ENCODE measurements around the gene ANKRD62.
"Not testable (repeated sequence)": the region's sequence is repeated elsewhere in the genome, so short reads cannot be mapped to it uniquely, and the experiment has no call there.

ANKRD62 gene

DNA sequence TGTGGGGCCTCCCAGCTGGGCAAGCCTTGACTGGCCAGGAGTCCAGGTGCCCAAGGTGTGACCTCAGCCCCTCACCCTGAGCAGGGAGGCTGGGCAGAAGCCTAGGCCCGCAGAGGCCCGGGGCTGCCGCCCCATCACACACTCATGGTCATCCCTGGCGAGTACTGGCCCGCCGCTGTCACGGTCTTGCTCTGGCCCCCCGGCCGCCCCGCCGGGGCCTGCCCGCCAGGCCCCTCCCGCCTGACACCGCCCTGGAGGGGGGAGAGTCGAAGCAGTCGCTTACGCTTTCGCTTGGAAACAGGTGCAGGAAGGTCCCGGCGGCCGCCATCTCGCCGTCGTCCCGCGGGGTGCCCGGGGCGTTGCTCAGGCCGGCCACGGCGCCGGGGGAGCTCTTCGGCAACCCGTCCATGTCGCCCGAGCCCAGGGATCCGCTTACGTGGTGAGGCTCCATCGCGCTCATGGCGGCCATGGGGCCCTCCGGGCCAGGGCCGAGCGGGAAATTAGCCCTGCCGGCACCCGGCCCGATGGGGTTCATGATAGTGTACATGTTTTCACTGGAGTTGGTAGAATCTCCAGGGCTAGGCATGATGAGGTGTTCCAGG is 26.6 kb upstream of the ANKRD62 start:
- DNase-seq (ENCODE audit: low spot score): no peak

GRCh38 chr18:12067671-12068070 is 26.0 kb upstream of the ANKRD62 start:
- no peak for DNase-seq (ENCODE audit: low spot score)

- not testable (repeated sequence) for DNase-seq (ENCODE audit: low spot score)
These were observed 25.2 kb upstream of the ANKRD62 start for GRCh38 chr18:12068316-12068949.

- no peak for DNase-seq (ENCODE audit: low spot score)
These were observed 24.7 kb upstream of the ANKRD62 start for GRCh38 chr18:12068950-12069320.

DNA sequence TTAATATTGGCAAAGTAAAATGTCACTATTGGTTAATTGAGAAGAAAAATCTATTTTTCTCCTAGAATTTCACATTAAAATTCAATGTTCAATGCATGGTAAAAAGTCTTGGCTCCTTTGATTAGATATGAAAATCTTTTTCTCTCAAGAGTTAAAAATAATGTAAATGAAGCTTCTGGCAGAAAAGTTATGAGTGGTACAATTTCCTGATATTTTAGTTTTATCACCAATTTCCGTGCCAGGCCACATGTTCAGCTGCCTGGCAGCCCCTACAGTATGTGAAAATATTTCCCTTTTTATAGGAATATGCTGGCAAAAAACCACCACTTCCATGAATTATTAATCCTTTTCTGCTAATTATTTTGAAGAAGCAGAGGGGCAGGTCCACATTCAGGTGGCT is 22.6 kb upstream of the ANKRD62 start:
- DNase-seq (ENCODE audit: low spot score): not testable (repeated sequence)

GRCh38 chr18:12072996-12073395 is 20.6 kb upstream of the ANKRD62 start:
- DNase-seq (ENCODE audit: low spot score): no peak

- no peak for DNase-seq (ENCODE audit: low spot score)
These were observed 18.9 kb upstream of the ANKRD62 start for GRCh38 chr18:12074736-12075135.

- peak; percentile 66 for DNase-seq (ENCODE audit: low spot score)
These were observed 17.1 kb upstream of the ANKRD62 start for GRCh38 chr18:12076424-12077140.

DNA sequence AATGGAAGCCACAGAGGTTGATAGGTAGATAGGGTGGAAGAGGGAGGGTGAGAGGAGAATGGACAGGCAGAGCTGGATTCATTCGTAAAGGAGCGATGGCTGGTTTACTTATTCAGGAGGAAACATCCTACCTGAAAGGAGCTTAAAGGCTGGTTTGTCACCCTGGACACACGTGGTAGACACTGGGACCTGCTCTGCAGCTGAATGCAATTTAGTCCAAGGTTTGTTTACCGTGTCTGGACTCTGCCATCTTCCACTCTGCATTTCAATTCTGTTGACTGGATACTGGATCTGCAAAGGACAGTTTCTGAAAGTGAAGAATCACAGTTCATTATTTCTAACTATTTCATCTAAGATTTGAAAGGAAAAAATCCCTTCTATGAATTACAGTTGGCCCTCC is 15.6 kb upstream of the ANKRD62 start:
- DNase-seq (ENCODE audit: low spot score): not testable (repeated sequence)

DNA sequence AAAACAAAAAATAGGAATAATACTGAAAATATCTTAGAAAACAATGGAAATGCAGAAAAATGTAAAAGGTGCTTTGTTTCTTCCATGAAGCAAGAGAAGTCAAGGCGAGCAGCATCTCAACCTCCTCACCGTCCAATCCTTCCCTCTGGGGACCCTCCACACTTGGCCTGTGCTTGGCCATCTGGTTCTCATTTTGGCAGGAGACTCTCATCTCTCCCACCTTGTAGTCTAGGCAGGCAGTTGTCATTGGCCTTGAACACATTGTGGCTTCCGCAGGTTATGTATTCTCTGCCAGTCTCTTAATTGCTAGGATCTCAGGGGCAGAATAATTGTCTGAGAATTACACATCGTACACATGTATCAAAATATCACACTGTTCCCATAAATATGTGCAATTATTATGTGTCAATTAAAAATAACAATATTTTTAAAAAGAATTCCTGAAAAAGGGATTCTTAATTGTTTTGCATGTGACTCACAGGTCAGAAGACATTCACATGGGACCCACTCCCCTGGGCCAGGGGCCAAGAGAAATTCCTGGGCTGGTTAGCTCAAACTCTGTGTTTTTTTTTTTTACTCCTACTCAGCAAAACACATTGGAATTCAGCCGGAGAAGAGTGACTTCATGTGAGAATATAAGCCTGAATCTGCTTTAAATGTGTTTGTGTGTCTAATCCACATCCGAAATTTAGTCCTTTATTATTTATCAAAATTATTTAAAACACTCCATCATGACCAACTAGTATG is 14.0 kb upstream of the ANKRD62 start:
- no peak for DNase-seq (ENCODE audit: low spot score)

GRCh38 chr18:12085136-12085535 is 8.5 kb upstream of the ANKRD62 start:
- DNase-seq (ENCODE audit: low spot score): no peak

GRCh38 chr18:12085786-12086185 is 7.9 kb upstream of the ANKRD62 start:
- no peak for DNase-seq (ENCODE audit: low spot score)

GRCh38 chr18:12086249-12086648 is 7.4 kb upstream of the ANKRD62 start:
- no peak for DNase-seq (ENCODE audit: low spot score)

DNA sequence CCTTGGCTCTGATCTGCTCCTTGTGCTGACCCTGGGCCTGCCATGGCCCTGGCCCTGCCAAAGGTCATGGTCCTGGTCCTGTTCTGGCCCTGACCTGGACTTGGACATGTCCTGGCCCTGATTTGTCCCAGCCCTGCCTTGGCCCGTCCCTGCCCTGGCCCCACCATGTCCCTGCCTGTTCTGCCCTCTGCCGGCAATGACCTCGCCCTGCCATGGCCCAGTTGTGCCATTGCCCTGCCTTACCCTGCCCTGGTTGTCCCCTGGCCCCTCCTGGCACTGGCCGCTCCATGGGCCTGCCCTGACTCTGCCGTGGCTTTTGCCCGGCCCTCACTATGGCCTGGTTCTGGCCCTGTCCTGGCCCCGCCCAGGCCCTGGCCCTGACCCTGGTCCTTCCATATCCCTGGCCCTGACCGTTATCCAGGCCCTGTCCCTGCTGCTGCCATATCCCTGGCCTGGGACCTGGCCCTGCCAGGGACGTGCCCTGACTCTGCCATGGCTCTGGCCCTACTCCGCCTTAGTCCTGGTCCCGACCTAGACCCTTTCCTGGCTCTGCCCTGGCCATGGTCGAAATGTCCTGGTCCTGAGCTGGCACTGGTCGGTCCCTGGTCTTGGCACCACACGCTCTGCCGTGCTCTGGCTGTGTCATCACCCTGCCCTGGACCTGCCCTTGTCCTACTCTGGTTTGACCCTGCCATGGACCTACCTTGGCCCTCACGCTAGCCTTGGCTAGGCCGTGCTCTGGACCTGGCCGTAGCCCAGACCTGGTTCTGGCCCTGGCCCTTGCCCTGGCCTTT is 6.8 kb upstream of the ANKRD62 start:
- DNase-seq (ENCODE audit: low spot score): no peak

GRCh38 chr18:12087471-12088025 is 6.1 kb upstream of the ANKRD62 start:
- no peak for DNase-seq (ENCODE audit: low spot score)

- DNase-seq (ENCODE audit: low spot score): no peak
These were observed 5.5 kb upstream of the ANKRD62 start for GRCh38 chr18:12088096-12088495.

GRCh38 chr18:12088731-12089375 is 4.8 kb upstream of the ANKRD62 start:
- DNase-seq (ENCODE audit: low spot score): no peak

- no peak for DNase-seq (ENCODE audit: low spot score)
These were observed 2.0 kb upstream of the ANKRD62 start for GRCh38 chr18:12091538-12092141.

DNA sequence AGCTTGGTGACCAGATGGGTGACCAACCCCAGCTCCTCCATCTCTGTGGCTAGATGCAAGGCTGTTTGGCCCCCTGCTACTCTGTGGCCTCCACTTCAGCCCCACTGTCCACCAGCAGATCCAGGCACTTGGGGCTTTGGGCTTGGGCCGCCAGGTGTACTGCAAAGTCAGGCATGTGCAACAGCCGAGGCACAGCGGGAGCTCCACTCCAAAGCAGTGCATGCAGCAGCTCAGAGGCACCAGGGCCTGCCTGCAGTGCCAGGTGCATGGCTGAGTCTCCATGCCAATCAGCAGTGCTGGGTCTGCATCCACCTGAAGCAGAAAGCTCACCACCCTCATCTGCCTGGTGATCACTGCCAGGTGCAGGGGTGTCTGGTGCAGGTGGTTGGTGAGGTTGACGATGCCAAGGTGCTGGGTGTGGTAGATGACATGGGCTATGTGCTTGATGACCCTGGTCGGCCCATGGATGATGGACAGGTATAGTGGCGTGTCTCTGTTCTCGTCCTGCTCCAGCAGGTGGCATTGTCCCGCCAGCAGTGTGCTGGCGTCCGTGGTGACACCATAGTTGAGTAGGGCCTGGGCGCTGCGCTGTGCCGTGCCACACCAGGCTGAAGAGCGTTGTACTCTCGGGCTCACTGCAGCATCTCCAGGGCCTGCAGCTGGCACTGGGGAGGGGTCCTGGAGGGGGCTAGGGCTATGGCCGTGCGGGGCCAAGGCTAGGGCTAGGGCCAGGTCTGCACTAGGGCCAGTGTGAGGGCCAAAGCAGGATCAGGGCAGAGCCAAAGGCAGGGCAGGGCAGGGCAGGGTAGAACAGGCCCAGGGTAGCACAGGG is 1.0 kb upstream of the ANKRD62 start:
- DNase-seq (ENCODE audit: low spot score): no peak

GRCh38 chr18:12098374-12098773 is 4.7 kb downstream of the ANKRD62 start:
- no peak for DNase-seq (ENCODE audit: low spot score)

Measured in ecto neural progenitor cell (in vitro differentiated cells).